HepG2 (cell line): Measurements from ENCODE around the gene PPIL6. TPM values are rescaled to one million over a fixed set of nuclear protein-coding genes. Genes with fewer than 3 reads are reported as not detected.

Experiments used
- ARNT2 ChIP-seq: sonication (generic); formaldehyde crosslinking; IDR thresholded peaks from 2 replicates; pipeline ENCODE4 v1.8.0; 2022; ENCODE audit warnings: mild to moderate bottlenecking, low read depth, missing genetic modification reagents, moderate library complexity
- CBX2 ChIP-seq, 2 experiments: fragments of 200-600 bp in 1 of 2; sonication (generic); formaldehyde crosslinking in 1 of 2; IDR thresholded peaks; 2 replicates each; pipeline versions ENCODE4 v1.7.0 to v1.8.1; 2018 to 2022; ENCODE audit warnings: low read depth in 2 of 2, low read length in 1 of 2, mild to moderate bottlenecking in 1 of 2, missing genetic modification reagents in 1 of 2
- ELF3 ChIP-seq: IDR thresholded peaks from 2 replicates; pipeline ENCODE4 v1.6.1; 2016; ENCODE audit warnings: missing genetic modification reagents, missing compliant biosample characterization
- HDAC1 ChIP-seq: sonication (generic); formaldehyde crosslinking; IDR thresholded peaks from 2 replicates; pipeline ENCODE4 v1.5.1; 2020; ENCODE audit warnings: mild to moderate bottlenecking, missing genetic modification reagents
- HNRNPL ChIP-seq: fragments of 200-400 bp; formaldehyde crosslinking; IDR thresholded peaks from 2 replicates; pipeline ENCODE4 v1.6.1; 2017; ENCODE audit warnings: mild to moderate bottlenecking, low read depth, low read length
- MNT ChIP-seq: fragments of 450-650 bp; IDR thresholded peaks from 2 replicates; pipeline ENCODE4 v1.6.1; 2016
- POGZ ChIP-seq: sonication (generic); formaldehyde crosslinking; IDR thresholded peaks from 2 replicates; pipeline ENCODE4 v1.4.0; 2020; ENCODE audit warnings: mild to moderate bottlenecking, missing genetic modification reagents
- POLR2G ChIP-seq: fragments of 200-400 bp; formaldehyde crosslinking; IDR thresholded peaks from 2 replicates; pipeline ENCODE4 v1.6.1; 2018; ENCODE audit warnings: mild to moderate bottlenecking, low read depth, low read length, moderate library complexity
- YY1 ChIP-seq: IDR thresholded peaks from 2 replicates; pipeline ENCODE4 v1.6.1; 2011; ENCODE audit warnings: low read length, low read depth, moderate library complexity, mild to moderate bottlenecking; ENCODE audit not compliant: insufficient read depth, insufficient replicate concordance
- ZKSCAN8 ChIP-seq: IDR thresholded peaks from 2 replicates; pipeline ENCODE4 v1.6.1; 2016; ENCODE audit warnings: borderline replicate concordance, missing genetic modification reagents, missing compliant biosample characterization
- ZNF749 ChIP-seq: sonication (generic); formaldehyde crosslinking; IDR thresholded peaks from 2 replicates; pipeline ENCODE4 v1.8.0; 2022; ENCODE audit warnings: mild to moderate bottlenecking, missing genetic modification reagents, moderate library complexity, borderline replicate concordance
- polyA plus RNA-seq, 8 experiments: library from polyadenylated mRNA; depleted of rRNA in 3 of 8; stranded (reverse) in 7 of 8; unstranded in 1 of 8; fragments of >200 nt; fragmentation: Illumina TruSeq in 4 of 8; extraction: Trizol in 4 of 8; gene quantifications; 2 replicates each; pipeline versions ENCODE4 v1.2.1 to v1.2.3, GENCODE V29; 2011 to 2016; ENCODE audit warnings: low read depth in 4 of 8, missing spikeins in 1 of 8, mixed read lengths in 1 of 8; ENCODE audit not compliant: insufficient read depth in 1 of 8
- total RNA-seq, 5 experiments: library from RNA; depleted of rRNA; stranded (reverse); fragments of >200 nt; fragmentation: Illumina TruSeq; extraction: Trizol; gene quantifications; 2 replicates each; pipeline ENCODE4 v1.2.3, GENCODE V29; 2016; ENCODE audit warnings: low read depth in 1 of 5
- TF ChIP-seq, protein P1 (sequence below), 2 experiments: sonication (generic) in 1 of 2; formaldehyde crosslinking in 1 of 2; IDR thresholded peaks; 2 replicates each; pipeline versions ENCODE4 v1.4.0 to v1.6.1; 2018 to 2020; ENCODE audit warnings: missing genetic modification reagents in 2 of 2, borderline replicate concordance in 1 of 2, low read depth in 1 of 2, mild to moderate bottlenecking in 1 of 2, missing biosample characterization in 1 of 2
- TF ChIP-seq, protein P2 (sequence below): sonication (generic); formaldehyde crosslinking; IDR thresholded peaks from 2 replicates; pipeline ENCODE4 v1.8.0; 2022; ENCODE audit warnings: missing genetic modification reagents, mild to moderate bottlenecking, borderline replicate concordance
- TF ChIP-seq, protein P3 (sequence below): sonication (generic); formaldehyde crosslinking; IDR thresholded peaks from 2 replicates; pipeline ENCODE4 v1.5.1; 2020; ENCODE audit warnings: missing genetic modification reagents, mild to moderate bottlenecking, borderline replicate concordance
- TF ChIP-seq, protein P4 (sequence below): IDR thresholded peaks from 2 replicates; pipeline ENCODE4 v1.6.1; 2016; ENCODE audit warnings: missing biosample characterization, missing genetic modification reagents, low read depth
- TF ChIP-seq, protein P5 (sequence below): sonication (generic); formaldehyde crosslinking; IDR thresholded peaks from 2 replicates; pipeline ENCODE4 v1.4.0; 2020; ENCODE audit warnings: missing genetic modification reagents

The PPIL6 gene
- total and polyA plus RNA-seq, 2 of the 13 experiments (the other 11 are each of a cell fraction or from before 2014, with no cell fraction given), result 0.22 to 0.46 TPM

GRCh38 chr6:109482905-109483734 lies 42.7 kb upstream of the PPIL6 start, which contains the start of gene ZBTB24 (continued):
- TF ChIP-seq ZNF749 (peak; percentile 73; the same call in 1 of the 2 replicates), POGZ (CRISPR knock-in tag) (peak; percentile 43; the same call in 1 of the 2 replicates), ZKSCAN8 (no peak), HNRNPL (no peak), CBX2 (IDR thresholded peaks at IDR 0.05; ENCODE audit: low read depth, low read length) (no peak), CBX2 (CRISPR knock-in tag; IDR thresholded peaks at IDR 0.05; ENCODE audit: low read depth) (0 out of 2 replicates have a peak, but pooled peaks have one; percentile 23), POLR2G (peak; percentile 77), ELF3 (CRISPR knock-in tag) (peak; percentile 94), MNT (0 out of 2 replicates have a peak, but pooled peaks have one; percentile 12), YY1 (peak; percentile 42), ARNT2 (CRISPR knock-in tag) (peak; percentile 80; the same call in 1 of the 2 replicates), HDAC1 (CRISPR knock-in tag) (peak; percentile 68; the same call in 1 of the 2 replicates)
- TF ChIP-seq, protein P1, sequence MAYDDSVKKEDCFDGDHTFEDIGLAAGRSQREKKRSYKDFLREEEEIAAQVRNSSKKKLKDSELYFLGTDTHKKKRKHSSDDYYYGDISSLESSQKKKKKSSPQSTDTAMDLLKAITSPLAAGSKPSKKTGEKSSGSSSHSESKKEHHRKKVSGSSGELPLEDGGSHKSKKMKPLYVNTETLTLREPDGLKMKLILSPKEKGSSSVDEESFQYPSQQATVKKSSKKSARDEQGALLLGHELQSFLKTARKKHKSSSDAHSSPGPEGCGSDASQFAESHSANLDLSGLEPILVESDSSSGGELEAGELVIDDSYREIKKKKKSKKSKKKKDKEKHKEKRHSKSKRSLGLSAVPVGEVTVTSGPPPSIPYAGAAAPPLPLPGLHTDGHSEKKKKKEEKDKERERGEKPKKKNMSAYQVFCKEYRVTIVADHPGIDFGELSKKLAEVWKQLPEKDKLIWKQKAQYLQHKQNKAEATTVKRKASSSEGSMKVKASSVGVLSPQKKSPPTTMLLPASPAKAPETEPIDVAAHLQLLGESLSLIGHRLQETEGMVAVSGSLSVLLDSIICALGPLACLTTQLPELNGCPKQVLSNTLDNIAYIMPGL (CRISPR knock-in tag; IDR thresholded peaks at IDR 0.05; ENCODE audit: borderline replicate concordance in 1 of 2, low read depth in 1 of 2), result peak in 1 of 2 experiments; percentile 54; a peak in 1 of 4 replicates
- TF ChIP-seq, protein P2, sequence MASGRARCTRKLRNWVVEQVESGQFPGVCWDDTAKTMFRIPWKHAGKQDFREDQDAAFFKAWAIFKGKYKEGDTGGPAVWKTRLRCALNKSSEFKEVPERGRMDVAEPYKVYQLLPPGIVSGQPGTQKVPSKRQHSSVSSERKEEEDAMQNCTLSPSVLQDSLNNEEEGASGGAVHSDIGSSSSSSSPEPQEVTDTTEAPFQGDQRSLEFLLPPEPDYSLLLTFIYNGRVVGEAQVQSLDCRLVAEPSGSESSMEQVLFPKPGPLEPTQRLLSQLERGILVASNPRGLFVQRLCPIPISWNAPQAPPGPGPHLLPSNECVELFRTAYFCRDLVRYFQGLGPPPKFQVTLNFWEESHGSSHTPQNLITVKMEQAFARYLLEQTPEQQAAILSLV (CRISPR knock-in tag), result peak; percentile 59; the same call in 1 of the 2 replicates
- TF ChIP-seq, protein P3, sequence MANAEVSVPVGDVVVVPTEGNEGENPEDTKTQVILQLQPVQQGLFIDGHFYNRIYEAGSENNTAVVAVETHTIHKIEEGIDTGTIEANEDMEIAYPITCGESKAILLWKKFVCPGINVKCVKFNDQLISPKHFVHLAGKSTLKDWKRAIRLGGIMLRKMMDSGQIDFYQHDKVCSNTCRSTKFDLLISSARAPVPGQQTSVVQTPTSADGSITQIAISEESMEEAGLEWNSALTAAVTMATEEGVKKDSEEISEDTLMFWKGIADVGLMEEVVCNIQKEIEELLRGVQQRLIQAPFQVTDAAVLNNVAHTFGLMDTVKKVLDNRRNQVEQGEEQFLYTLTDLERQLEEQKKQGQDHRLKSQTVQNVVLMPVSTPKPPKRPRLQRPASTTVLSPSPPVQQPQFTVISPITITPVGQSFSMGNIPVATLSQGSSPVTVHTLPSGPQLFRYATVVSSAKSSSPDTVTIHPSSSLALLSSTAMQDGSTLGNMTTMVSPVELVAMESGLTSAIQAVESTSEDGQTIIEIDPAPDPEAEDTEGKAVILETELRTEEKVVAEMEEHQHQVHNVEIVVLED (CRISPR knock-in tag), result peak; percentile 82
- TF ChIP-seq, protein P4, sequence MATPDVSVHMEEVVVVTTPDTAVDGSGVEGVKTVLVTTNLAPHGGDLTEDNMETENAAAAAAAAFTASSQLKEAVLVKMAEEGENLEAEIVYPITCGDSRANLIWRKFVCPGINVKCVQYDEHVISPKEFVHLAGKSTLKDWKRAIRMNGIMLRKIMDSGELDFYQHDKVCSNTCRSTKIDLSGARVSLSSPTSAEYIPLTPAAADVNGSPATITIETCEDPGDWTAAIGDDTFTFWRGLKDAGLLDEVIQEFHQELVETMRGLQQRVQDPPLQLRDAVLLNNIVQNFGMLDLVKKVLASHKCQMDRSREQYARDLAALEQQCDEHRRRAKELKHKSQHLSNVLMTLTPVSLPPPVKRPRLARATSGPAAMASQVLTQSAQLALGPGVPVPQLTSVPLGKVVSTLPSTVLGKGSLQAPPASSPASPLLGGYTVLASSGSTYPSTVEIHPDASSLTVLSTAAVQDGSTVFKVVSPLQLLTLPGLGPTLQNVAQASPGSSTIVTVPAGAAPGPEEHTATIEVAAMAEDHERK (CRISPR knock-in tag), result peak; percentile 59; the same call in 1 of the 2 replicates
- TF ChIP-seq, protein P5, sequence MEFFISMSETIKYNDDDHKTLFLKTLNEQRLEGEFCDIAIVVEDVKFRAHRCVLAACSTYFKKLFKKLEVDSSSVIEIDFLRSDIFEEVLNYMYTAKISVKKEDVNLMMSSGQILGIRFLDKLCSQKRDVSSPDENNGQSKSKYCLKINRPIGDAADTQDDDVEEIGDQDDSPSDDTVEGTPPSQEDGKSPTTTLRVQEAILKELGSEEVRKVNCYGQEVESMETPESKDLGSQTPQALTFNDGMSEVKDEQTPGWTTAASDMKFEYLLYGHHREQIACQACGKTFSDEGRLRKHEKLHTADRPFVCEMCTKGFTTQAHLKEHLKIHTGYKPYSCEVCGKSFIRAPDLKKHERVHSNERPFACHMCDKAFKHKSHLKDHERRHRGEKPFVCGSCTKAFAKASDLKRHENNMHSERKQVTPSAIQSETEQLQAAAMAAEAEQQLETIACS (CRISPR knock-in tag), result peak; percentile 52; the same call in 1 of the 2 replicates
